ENCODE measurements around the gene DLEC1.

DLEC1 gene

GRCh38 chr3:37995652-37996641, 43.1 kb upstream of the DLEC1 start:
- Mint-ChIP-seq H3K27me3 (no peaks in the 10 kb centered on the region), H3K4me1 (peaks cover 61% of the 10 kb centered on the region), H3K9me3 (no peaks in the 10 kb centered on the region), H3K36me3 (ENCODE audit: insufficient read depth) (peaks cover 14% of the 10 kb centered on the region), H3K4me3 (peak overlapping the region; percentile 94), H3K27ac (ENCODE audit: low read depth) (peak overlapping the region; percentile 41)
- DNase-seq (ENCODE audit: low spot score in 2 of 2): no peak
- ATAC-seq (replicated peaks; ENCODE audit: extremely low read depth, poor library complexity, severe bottlenecking): no peak

GRCh38 chr3:37996785-37997301, 42.2 kb upstream of the DLEC1 start:
- Mint-ChIP-seq H3K27ac (ENCODE audit: low read depth) (peak overlapping the region; percentile 41), H3K27me3 (no peaks in the 10 kb centered on the region), H3K36me3 (ENCODE audit: insufficient read depth) (peaks cover 14% of the 10 kb centered on the region), H3K4me3 (peak overlapping the region; percentile 50), H3K9me3 (no peaks in the 10 kb centered on the region), H3K4me1 (peaks cover 61% of the 10 kb centered on the region)
- DNase-seq (ENCODE audit: low spot score in 2 of 2) (peak; percentile 73 to 79), ATAC-seq (replicated peaks; ENCODE audit: extremely low read depth, poor library complexity, severe bottlenecking) (peak; percentile 41)

GRCh38 chr3:37997342-37997741, 41.7 kb upstream of the DLEC1 start:
- no peak for DNase-seq (ENCODE audit: low spot score in 2 of 2)
- no peak for ATAC-seq (replicated peaks; ENCODE audit: extremely low read depth, poor library complexity, severe bottlenecking)
- Mint-ChIP-seq H3K27me3 (no peaks in the 10 kb centered on the region), H3K4me1 (peaks cover 61% of the 10 kb centered on the region), H3K9me3 (no peaks in the 10 kb centered on the region), H3K27ac (ENCODE audit: low read depth) (peak overlapping the region; percentile 41), H3K36me3 (ENCODE audit: insufficient read depth) (peaks cover 18% of the 10 kb centered on the region), H3K4me3 (peak overlapping the region; percentile 50)

GRCh38 chr3:37997791-37998370, 41.1 kb upstream of the DLEC1 start:
- DNase-seq (ENCODE audit: low spot score in 2 of 2) (no peak), ATAC-seq (replicated peaks; ENCODE audit: extremely low read depth, poor library complexity, severe bottlenecking) (no peak)
- Mint-ChIP-seq H3K27me3 (no peaks in the 10 kb centered on the region), H3K27ac (ENCODE audit: low read depth) (peak overlapping the region; percentile 88), H3K4me3 (peak overlapping the region; percentile 72), H3K9me3 (no peaks in the 10 kb centered on the region), H3K4me1 (peaks cover 63% of the 10 kb centered on the region), H3K36me3 (ENCODE audit: insufficient read depth) (peaks cover 18% of the 10 kb centered on the region)

- peak overlapping the region; percentile 88 for H3K27ac Mint-ChIP-seq (ENCODE audit: low read depth)
These were observed 39.2 kb upstream of the DLEC1 start for GRCh38 chr3:37999836-38000235.

GRCh38 chr3:38000242-38000916, 38.6 kb upstream of the DLEC1 start:
- H3K9me3 Mint-ChIP-seq: no peaks in the 10 kb centered on the region
- DNase-seq (ENCODE audit: low spot score in 2 of 2) (no peak), ATAC-seq (replicated peaks; ENCODE audit: extremely low read depth, poor library complexity, severe bottlenecking) (no peak)
- H3K4me3 Mint-ChIP-seq: no peak overlapping the region
- H3K27me3 Mint-ChIP-seq: no peaks in the 10 kb centered on the region
- peaks cover 14% of the 10 kb centered on the region for H3K36me3 Mint-ChIP-seq (ENCODE audit: insufficient read depth)
- H3K4me1 Mint-ChIP-seq: peaks cover 63% of the 10 kb centered on the region
- H3K27ac Mint-ChIP-seq (ENCODE audit: low read depth): peak overlapping the region; percentile 88

More at GRCh38 chr3:37999836-38000235, 39.2 kb upstream of the DLEC1 start:
- H3K27me3 Mint-ChIP-seq: no peaks in the 10 kb centered on the region
- no peak for ATAC-seq (replicated peaks; ENCODE audit: extremely low read depth, poor library complexity, severe bottlenecking)
- DNase-seq (ENCODE audit: low spot score in 2 of 2): no peak
- no peak overlapping the region for H3K4me3 Mint-ChIP-seq
- no peaks in the 10 kb centered on the region for H3K9me3 Mint-ChIP-seq
- peaks cover 17% of the 10 kb centered on the region for H3K36me3 Mint-ChIP-seq (ENCODE audit: insufficient read depth)
- H3K4me1 Mint-ChIP-seq: peaks cover 64% of the 10 kb centered on the region

- Mint-ChIP-seq H3K4me1 (peaks cover 56% of the 10 kb centered on the region), H3K27ac (ENCODE audit: low read depth) (no peak overlapping the region), H3K9me3 (no peaks in the 10 kb centered on the region), H3K27me3 (no peaks in the 10 kb centered on the region), H3K4me3 (no peak overlapping the region), H3K36me3 (ENCODE audit: insufficient read depth) (peaks cover 14% of the 10 kb centered on the region)
- no peak for DNase-seq (ENCODE audit: low spot score in 2 of 2)
- ATAC-seq (replicated peaks; ENCODE audit: extremely low read depth, poor library complexity, severe bottlenecking): no peak
These were observed 38.0 kb upstream of the DLEC1 start for GRCh38 chr3:38000965-38001455.

GRCh38 chr3:38001456-38002081, 37.4 kb upstream of the DLEC1 start:
- peaks cover 52% of the 10 kb centered on the region for H3K4me1 Mint-ChIP-seq
- H3K9me3 Mint-ChIP-seq: no peaks in the 10 kb centered on the region
- H3K36me3 Mint-ChIP-seq (ENCODE audit: insufficient read depth): peaks cover 14% of the 10 kb centered on the region
- DNase-seq (ENCODE audit: low spot score in 2 of 2): no peak
- no peak overlapping the region for H3K4me3 Mint-ChIP-seq
- no peaks in the 10 kb centered on the region for H3K27me3 Mint-ChIP-seq
- peak overlapping the region; percentile 19 for H3K27ac Mint-ChIP-seq (ENCODE audit: low read depth)
- no peak for ATAC-seq (replicated peaks; ENCODE audit: extremely low read depth, poor library complexity, severe bottlenecking)

GRCh38 chr3:38002291-38002876, 36.6 kb upstream of the DLEC1 start:
- H3K36me3 Mint-ChIP-seq (ENCODE audit: insufficient read depth): peaks cover 15% of the 10 kb centered on the region
- DNase-seq (ENCODE audit: low spot score in 2 of 2): no peak
- H3K4me1 Mint-ChIP-seq: peaks cover 44% of the 10 kb centered on the region
- no peaks in the 10 kb centered on the region for H3K9me3 Mint-ChIP-seq
- peak overlapping the region; percentile 19 for H3K27ac Mint-ChIP-seq (ENCODE audit: low read depth)
- H3K27me3 Mint-ChIP-seq: no peaks in the 10 kb centered on the region
- H3K4me3 Mint-ChIP-seq: no peak overlapping the region
- no peak for ATAC-seq (replicated peaks; ENCODE audit: extremely low read depth, poor library complexity, severe bottlenecking)

- DNase-seq (ENCODE audit: low spot score in 2 of 2) (no peak), ATAC-seq (replicated peaks; ENCODE audit: extremely low read depth, poor library complexity, severe bottlenecking) (no peak)
- no peaks in the 10 kb centered on the region for H3K9me3 Mint-ChIP-seq
- H3K4me3 Mint-ChIP-seq: no peak overlapping the region
- H3K27ac Mint-ChIP-seq (ENCODE audit: low read depth): no peak overlapping the region
- no peaks in the 10 kb centered on the region for H3K27me3 Mint-ChIP-seq
- H3K36me3 Mint-ChIP-seq (ENCODE audit: insufficient read depth): peaks cover 15% of the 10 kb centered on the region
- peaks cover 42% of the 10 kb centered on the region for H3K4me1 Mint-ChIP-seq
These were observed 36.1 kb upstream of the DLEC1 start for GRCh38 chr3:38002940-38003339.

GRCh38 chr3:38003371-38003816, 35.6 kb upstream of the DLEC1 start:
- Mint-ChIP-seq H3K36me3 (ENCODE audit: insufficient read depth) (peaks cover 13% of the 10 kb centered on the region), H3K4me3 (no peak overlapping the region), H3K27ac (ENCODE audit: low read depth) (no peak overlapping the region), H3K27me3 (no peaks in the 10 kb centered on the region), H3K9me3 (no peaks in the 10 kb centered on the region), H3K4me1 (peaks cover 38% of the 10 kb centered on the region)
- DNase-seq (ENCODE audit: low spot score in 2 of 2) (peak in 1 of 2 donors; percentile 47), ATAC-seq (replicated peaks; ENCODE audit: extremely low read depth, poor library complexity, severe bottlenecking) (no peak)
